ENCODE results near the gene ADAMTS8. TPM values are rescaled to one million over a fixed set of nuclear protein-coding genes. Genes with fewer than 3 reads are reported as not detected.

The ADAMTS8 gene
- total RNA-seq, 1 donor from 2014 or later, result 3.9 TPM

DNA sequence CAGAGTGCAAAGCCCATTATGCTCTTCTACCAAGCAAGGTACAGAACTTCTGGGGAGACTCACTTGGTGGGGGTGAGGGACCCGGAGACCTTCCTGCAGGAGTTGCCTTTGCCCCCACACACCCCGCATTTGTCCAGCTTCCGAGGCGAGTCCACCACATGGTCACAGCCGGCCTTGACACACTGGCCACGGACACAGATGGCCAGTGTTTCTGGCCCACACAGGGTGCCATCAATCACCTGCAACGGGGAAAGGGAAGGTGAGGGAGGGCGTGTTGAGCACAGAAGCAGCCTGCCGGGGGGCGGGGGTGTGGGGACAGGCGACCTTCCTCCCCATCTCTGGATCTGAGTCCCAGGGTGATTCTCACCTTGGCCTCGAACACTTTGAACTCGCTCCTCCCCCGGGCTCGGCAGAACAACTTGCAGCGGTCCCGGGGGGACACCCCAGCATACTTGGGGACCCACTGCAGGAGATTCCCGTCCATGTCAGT is 20.0 kb downstream of the ADAMTS8 start:
- intact Hi-C loops (cut with DNase I), result no loop called here
- DNase-seq (ENCODE audit: low spot score), result no peak

DNA sequence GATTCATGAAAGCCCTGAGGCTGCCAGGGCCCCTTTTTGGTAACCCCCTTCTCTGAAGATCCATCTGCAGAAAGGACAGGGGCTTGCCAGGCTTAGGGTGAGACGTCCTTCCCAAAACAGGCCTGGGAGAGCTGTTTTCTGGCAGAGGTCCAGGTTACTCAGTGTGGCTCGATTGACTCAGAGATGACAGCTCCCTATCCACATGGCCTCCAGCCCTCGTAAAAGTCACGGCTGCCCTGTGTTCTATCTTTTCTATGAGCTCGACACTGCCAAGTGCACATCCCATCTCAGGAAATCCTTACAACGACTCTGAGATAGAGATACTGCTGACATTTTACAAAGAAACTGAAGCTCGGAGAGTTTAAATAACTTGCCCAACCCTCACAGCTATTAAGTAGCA is 20.4 kb downstream of the ADAMTS8 start:
- intact Hi-C loops (cut with DNase I), result no loop called here
- no peak for DNase-seq (ENCODE audit: low spot score)

DNA sequence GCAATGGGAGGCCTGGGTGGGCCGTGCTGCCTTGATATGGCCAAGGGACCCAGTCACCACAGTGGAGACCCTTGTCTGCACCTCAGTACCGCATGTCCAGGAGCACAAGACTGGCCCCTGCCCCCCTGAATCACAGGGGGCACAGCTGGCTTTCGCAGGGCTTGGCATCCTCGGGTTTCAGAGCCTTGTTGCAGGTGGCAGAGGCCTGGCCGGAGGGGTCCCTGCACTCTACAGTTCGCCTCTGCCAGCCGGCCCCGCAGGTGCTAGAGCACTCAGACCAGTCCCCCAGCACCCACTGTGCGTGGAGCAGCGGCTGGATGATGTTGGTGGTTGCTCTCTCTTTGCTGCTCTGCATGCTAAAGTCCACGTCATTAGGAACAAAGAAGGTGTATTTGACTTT is 23.0 kb downstream of the ADAMTS8 start:
- DNase-seq (ENCODE audit: low spot score), result no peak
- intact Hi-C loops (cut with DNase I), result no loop called here

DNA sequence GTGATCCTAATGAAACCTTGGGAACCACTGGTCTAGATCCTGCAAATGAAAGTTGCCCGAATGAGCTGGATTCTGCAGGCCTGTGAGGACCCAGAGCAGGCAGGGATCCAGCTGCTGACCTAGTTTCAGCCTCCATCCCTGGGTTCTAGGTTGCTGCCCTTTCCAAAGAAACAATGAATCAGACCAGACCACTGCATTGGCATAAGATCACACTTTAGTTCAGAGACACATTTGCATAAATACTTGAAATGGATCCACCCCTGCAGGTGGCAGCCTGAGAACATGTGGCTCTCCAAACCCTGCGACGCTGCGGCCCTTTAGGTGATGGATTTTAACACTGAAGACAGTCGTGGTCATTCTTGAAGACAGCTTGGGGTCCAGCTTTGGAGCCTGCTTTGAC is 23.7 kb downstream of the ADAMTS8 start:
- intact Hi-C loops (cut with DNase I), result loop anchor here (5.0 kb wide), 1 partner anchor 92 kb away; the partner anchor contains the start of gene ZBTB44
- no peak for DNase-seq (ENCODE audit: low spot score)

DNA sequence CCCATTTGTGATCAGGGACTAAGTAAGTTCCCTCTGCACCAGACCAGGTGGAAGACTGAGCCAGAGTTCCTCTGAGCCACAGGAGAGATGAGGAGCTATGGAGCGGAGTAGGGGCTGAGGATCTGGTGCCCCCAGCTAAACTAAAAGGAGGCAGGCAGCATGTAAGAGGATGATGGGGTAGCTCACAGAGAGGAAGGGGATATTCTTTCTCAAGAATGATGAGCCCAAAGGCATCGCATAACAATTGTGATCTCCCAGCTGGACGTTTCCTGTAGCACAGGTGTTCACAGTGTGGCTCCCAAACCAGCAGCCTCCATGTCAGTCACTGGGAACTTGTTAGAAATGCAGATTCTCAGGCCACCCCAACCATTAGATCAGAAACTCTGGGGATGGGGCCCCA is 24.4 kb downstream of the ADAMTS8 start:
- no peak for DNase-seq (ENCODE audit: low spot score)
- intact Hi-C loops (cut with DNase I), result loop anchor here (5.0 kb wide), 1 partner anchor 92 kb away; the partner anchor contains the start of gene ZBTB44

DNA sequence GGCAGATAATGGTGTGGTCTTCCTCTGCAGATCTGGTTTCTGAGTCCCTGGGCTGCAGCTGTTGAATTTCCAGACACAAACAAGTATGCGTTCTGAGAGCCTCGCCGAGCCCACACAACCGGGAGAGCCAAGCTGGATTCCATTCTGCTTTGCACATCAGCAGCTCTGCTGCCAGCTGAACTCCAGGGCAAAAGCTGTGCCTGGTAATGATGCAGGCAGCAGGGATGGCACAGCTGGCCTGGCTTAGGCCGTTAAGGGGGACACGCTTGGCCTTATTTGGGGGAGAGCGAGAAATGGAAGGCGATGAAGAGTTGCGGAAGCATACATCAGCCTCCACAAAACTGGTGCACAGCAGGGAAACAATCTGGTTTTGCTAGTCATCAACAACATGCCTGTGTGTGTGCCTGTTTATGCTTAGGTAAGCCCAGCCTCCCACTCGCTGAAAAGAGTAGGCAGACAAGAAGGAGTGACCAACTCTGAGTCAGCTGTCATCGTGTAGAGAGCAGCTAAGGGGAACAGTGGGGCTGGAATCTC is 25.1 kb downstream of the ADAMTS8 start:
- peak; percentile 81 for DNase-seq (ENCODE audit: low spot score)
- intact Hi-C loops (cut with DNase I), result loop anchor here (5.0 kb wide), 1 partner anchor 91 kb away; the partner anchor contains the start of gene ZBTB44

DNA sequence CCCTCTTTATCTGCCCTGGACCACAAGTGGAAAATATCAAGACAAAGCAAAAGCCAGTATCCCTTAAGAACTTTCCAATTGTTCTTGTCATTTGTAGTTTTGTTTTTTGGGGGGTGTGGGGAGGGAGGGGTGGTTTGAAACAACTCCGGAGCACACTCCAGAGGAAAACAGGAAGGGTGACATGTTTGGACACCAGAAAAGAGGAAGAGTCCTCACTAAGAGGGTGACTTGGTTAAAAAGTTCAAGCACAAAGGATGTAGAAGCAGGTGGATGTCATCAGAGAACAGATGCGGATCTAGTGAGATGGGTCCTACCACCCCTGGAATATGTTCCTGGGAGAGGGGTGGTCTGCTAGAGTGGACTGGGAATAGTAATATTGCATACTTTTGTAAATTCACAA is 25.8 kb downstream of the ADAMTS8 start:
- intact Hi-C loops (cut with DNase I), result loop anchor here (5.0 kb wide), 1 partner anchor 90 kb away; the partner anchor contains the start of gene ZBTB44

DNA sequence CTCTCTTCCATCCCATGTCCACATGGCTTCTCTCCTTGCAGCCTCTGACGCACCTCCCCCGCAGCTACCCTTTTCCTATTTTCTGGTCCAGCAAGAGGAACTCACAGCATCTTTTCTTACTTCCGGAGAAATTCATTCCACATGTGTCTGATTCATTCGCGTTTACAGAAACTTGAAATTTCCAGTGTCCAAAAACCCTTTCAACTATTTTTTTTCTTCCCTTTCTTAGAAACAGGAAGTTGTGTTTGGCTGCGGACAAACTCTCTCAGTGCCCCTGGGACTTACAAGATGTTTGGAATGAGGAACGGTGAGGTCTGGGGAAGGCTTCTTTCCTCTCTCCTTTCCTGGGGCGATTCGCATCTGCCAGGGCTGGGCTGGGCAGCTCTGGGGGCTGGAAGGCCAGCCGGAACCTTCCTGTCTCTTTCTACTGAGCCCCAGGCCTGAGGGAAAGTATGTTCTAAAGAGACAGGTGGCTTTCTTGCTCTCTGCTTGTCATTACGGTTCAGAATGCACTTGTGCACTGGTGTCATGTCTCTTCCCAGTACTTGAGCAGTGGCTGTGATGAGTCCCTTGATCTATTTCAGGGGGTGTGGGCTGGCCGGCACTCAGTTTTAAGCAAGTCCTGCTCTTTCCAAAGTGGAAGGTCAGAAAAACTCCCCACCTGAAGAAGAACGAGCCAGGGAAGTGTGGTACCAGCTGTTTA is 27.5 kb downstream of the ADAMTS8 start:
- DNase-seq (ENCODE audit: low spot score), result no peak
- intact Hi-C loops (cut with DNase I), result loop anchor here (5.0 kb wide), 1 partner anchor 89 kb away; the partner anchor contains the start of gene ZBTB44

More for the DNA sequence above, 25.8 kb downstream of the ADAMTS8 start:
- DNase-seq (ENCODE audit: low spot score), result no peak

DNA sequence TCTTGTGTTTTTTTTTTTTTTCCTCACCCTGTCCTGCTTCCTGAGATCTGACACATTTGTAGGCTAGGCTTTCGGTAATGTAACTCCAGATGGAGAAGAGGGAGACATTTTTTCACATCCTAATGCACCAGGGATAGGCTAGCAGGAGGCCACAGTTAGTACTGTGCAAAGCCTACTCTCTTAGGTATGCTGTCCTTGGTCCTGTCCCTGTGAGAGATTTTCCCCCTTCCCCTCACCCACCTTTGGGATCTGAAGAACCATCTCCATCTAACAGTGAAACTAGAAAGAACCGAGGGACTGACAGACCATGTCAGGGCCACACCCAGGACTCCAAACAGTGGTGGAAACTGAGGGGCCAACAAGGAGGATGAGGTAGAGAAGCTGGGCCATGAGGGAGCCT is 29.2 kb downstream of the ADAMTS8 start:
- DNase-seq (ENCODE audit: low spot score), result no peak
- intact Hi-C loops (cut with DNase I), result no loop called here

DNA sequence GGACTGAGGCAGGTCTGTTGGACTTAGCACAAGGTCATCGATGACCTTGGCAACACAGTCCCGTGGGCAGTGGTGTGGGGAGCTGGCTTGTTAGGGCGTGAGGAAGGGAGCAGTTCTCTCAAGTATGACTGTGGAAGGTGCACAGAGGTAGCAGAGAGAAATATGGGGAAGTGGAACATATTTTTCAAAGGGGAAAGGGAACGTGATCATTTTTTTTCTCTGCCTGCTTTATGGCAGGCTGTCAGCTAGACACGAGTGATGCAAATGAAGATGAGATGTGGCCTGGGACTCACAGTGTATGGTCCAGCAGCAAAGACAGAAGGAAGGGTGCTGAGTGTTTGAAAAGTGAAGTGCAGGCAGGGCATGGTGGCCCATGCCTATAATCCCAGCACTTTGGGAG is 30.6 kb downstream of the ADAMTS8 start:
- intact Hi-C loops (cut with DNase I), result no loop called here
- DNase-seq (ENCODE audit: low spot score), result no peak

DNA sequence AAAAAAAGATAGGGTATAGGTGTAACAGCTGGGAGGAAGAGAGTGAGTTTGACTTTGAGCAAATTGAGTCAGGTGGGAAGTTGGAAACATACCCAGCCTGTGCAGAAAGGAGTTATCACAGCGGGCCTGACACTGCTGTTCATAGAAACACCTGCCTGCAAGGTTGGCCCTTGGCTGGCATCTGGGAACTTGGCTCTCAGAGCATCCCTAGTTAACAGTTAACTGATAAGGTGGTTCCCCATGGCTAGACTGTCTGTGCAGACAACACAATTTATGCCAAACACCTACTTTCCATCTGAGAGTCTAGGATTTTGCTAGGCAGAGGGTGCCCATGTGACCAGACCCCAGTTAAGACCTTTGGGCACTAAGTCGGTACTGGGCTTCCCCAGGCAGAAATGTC is 31.4 kb downstream of the ADAMTS8 start:
- intact Hi-C loops (cut with DNase I), result no loop called here
- DNase-seq (ENCODE audit: low spot score), result no peak

DNA sequence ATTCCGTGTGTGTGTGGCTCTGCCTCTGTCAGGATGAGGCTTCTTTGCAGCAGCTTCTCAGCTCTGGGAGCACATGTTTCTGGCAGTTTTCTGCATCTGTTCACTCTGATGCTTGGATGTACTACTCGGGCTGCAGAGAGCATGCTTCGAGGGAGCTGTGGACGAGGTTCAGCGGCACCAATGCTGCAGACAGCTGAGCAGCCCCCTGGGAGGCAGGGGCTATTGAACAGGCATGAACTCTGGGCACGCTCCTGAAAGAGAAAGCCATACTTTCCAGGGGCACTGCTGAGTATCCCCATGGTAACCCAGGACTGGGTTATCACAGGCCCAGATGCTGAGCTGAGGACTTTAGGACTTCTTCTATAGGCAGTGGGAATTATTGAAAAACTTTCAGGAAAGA is 33.8 kb downstream of the ADAMTS8 start:
- intact Hi-C loops (cut with DNase I), result no loop called here

DNA sequence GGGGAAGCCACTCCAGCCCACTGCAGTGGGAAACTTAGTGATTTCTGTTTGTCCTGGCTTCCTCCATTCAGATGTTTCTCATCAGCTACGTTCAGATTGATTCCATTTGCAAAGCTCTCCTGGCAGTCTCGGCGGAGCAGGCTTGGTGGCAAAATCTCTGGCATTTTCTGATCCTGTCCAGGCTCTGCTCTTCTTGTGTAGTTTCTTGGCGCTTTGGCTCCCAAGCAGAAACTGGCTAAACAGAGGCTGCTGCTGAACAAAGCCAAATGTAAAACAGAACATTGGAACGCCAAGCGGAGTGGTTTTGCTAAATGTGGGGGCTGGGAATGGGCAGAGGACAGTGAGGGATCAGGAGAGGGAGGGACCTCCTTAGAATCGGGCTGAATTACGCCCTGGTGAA is 36.7 kb downstream of the ADAMTS8 start:
- intact Hi-C loops (cut with DNase I), result loop anchor here (2.0 kb wide), 1 partner anchor 37 kb away; the partner anchor contains the start of gene ADAMTS8
- DNase-seq (ENCODE audit: low spot score), result no peak

More for the DNA sequence above, 33.8 kb downstream of the ADAMTS8 start:
- DNase-seq (ENCODE audit: low spot score), result no peak

DNA sequence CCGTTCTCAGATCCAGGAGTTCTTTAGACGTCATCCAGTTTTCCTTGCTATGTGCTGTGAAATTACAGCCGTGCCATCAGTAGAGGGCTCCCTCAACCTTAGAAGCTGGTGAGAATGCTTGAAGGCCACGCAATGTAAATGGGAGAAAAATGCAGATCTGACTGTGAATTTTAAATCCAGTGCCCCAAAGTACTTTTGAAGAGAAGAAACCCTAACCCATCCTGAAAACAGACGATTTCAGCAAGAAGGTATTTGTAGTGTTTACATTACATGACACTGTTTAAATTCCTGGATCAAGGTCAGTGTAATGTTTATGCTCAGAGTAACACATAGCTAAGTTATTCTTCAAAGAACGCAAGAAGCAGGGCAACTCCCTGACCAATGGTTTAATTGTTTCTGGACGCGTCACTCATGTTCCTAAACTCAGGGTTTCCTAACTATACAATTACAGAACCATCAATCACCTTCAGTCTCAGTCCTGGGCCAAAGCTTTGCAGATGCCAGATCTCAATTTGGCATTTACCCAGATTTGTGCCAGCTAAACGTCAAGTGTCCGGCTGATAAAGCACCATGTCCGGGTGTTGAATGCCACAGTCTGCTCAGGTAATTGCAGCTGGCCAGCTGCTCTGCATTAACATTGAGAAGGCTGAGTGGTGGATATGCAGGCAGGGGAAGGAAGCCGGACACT is 38.2 kb downstream of the ADAMTS8 start:
- no peak for DNase-seq (ENCODE audit: low spot score)
- intact Hi-C loops (cut with DNase I), result loop anchor here (2.0 kb wide), 1 partner anchor 39 kb away; the partner anchor contains the start of gene ADAMTS8

DNA sequence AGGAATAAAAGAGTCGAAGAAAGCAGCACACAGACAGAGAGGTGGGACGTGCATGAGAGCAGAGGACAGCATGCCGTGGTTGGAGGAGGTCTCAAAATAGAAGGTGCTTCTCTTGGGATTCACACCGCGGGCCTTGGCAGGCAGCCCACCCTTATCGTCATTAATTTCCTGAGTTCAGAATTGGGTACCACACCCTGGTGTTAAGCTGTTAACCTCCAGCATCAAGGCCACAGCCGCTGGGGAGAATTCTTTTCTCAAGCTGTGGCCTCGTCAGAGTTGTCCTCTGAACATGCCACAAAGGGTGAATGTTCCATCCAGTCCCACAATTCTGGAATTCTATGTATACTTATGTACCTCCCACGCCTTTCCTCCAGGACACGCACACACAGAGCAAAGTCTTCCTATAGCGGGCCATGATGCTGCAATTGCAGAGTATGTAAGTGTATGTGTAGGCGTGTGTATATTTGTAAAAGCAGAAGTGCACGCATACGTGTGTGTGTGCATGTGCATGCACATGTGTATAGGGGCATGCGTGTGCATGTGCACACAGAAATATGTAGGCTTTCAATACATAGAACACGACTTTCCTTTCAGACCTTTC is 39.0 kb downstream of the ADAMTS8 start:
- no peak for DNase-seq (ENCODE audit: low spot score)
- intact Hi-C loops (cut with DNase I), result loop anchor here (5.0 kb wide), 1 partner anchor 177 kb away; no protein-coding TSS in a partner anchor

DNA sequence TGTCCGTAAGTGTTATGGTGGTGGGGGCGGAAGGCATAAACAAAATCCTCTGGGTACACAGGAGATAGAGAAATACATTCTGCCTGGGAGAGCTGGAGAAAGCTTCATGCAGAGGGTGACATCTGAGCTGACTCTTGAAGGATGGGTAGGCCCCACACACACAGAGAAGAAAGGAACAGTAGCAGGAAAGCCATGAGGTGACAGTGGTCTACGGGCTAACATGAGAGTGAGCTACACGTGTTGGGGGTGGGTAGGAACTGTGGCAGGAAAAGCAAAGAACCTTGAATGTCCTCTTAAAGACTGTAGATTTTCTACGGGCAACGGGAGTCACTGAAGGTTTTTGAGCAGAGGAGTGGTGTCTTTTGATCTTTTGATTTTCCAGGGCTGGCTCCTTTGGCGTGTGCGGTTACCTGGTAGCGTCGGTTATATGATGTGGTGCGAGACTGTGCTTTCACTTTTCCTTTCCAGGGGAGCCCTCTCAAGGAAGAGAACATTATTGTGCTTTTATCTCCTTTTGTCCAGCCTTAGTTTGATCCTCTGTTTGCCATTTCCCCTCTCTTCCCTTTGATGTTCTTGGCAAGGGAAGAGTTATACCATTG is 39.7 kb downstream of the ADAMTS8 start:
- DNase-seq (ENCODE audit: low spot score), result no peak
- intact Hi-C loops (cut with DNase I), result loop anchor here (5.0 kb wide), 1 partner anchor 176 kb away; no protein-coding TSS in a partner anchor

DNA sequence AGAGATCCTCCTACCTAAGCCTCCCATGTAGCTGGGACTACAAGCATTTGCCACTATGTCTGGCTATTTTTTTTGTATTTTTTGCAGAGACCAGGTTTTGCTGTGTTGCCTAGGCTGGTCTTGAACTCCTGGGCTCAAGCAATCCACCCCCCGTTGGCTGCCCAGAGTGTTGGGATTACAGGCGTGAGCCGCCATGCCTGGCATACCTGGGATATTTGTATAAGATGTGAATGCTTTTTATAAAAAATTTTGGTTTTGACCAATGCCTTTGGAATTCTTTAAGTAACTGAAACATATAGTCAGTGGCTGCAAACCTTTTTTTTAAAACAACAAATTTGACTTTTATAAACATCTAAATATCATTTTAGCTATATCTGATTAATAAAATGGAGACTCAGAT is 42.4 kb downstream of the ADAMTS8 start:
- intact Hi-C loops (cut with DNase I), result loop anchor here (5.0 kb wide), 1 partner anchor 174 kb away; no protein-coding TSS in a partner anchor
- DNase-seq (ENCODE audit: low spot score), result no peak

DNA sequence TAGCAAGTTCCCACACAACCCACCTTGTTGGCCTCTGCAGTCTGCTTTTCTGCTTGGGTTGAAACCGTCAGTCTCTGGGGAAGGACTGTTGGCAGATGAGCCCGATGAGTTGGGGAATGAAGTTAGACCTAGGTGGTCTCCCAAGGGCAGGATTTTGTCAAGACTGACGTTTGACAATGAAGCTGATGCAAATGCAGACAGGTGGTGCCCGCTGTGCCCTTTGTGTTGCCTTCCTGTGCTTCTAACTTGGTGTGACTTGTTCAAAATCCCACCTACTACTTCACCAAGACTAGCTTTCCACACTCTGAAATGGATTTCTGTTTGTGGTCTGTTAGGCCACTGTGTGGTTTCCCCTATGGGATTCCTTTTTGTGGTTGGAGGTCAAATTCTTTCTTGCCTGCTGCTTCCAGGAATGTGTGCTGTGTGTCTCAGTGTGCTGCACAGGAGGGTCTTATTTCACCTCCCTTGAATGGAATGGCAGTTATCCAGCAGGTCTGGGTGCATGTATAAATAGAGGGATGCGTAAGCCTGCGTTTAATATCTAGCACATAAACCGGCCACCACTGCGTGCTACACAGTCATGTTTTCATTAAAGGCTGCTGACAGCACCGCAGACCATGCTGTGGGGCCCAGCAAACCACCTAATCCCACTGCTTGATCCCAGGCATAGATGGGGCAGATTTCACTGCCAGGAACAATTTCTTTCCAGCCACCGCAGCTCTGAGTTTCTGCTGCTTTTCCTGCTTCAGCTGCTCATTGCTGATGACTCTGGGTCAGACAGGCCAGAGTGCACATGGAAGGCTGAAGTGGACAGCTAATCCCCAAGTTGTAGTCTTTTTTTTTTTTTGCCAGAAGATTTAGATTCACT is 44.8 kb downstream of the ADAMTS8 start:
- DNase-seq (ENCODE audit: low spot score), result no peak
- intact Hi-C loops (cut with DNase I), result no loop called here
